HG02798 (cell line): Measurements from ENCODE around the gene EDARADD.
"Not testable (repeated sequence)": the region's sequence is repeated elsewhere in the genome, so short reads cannot be mapped to it uniquely, and the experiment has no call there.

Experiments
- ATAC-seq: cut with Tn5 transposase; IDR thresholded peaks from one replicate; pipeline ENCODE4 v1.9.1; 2021; ENCODE audit warnings: mild to moderate bottlenecking; ENCODE audit not compliant: unreplicated experiment, poor library complexity

EDARADD gene

GRCh38 chr1:236480758-236481436 is 86.8 kb downstream of the EDARADD start:
- ATAC-seq = no peak

GRCh38 chr1:236484310-236484971 is 90.4 kb downstream of the EDARADD start:
- no peak for ATAC-seq

GRCh38 chr1:236486356-236487002 is 92.4 kb downstream of the EDARADD start:
- no peak for ATAC-seq

- ATAC-seq = not testable (repeated sequence)
Observed at GRCh38 chr1:236489161-236489560, 95.1 kb downstream of the EDARADD start.

- peak; percentile 56 for ATAC-seq
Observed at GRCh38 chr1:236489710-236490377, 95.8 kb downstream of the EDARADD start.

- ATAC-seq = no peak
Observed at GRCh38 chr1:236491469-236492136, 97.5 kb downstream of the EDARADD start.

- ATAC-seq = no peak
Observed at GRCh38 chr1:236492378-236492777, 98.3 kb downstream of the EDARADD start.

- ATAC-seq = no peak
Observed at GRCh38 chr1:236494082-236494481, 100.0 kb downstream of the EDARADD start.

GRCh38 chr1:236494586-236495466 is 100.7 kb downstream of the EDARADD start:
- ATAC-seq = no peak

GRCh38 chr1:236495467-236496112 is 101.5 kb downstream of the EDARADD start:
- ATAC-seq = no peak

GRCh38 chr1:236497908-236498307 is 103.8 kb downstream of the EDARADD start:
- no peak for ATAC-seq

- no peak for ATAC-seq
Observed at GRCh38 chr1:236501093-236501492, 107.0 kb downstream of the EDARADD start.

GRCh38 chr1:236502579-236502971 is 108.5 kb downstream of the EDARADD start:
- ATAC-seq = no peak

- ATAC-seq = no peak
Observed at GRCh38 chr1:236502972-236503639, 109.0 kb downstream of the EDARADD start.

- ATAC-seq = not testable (repeated sequence)
Observed at GRCh38 chr1:236504338-236504737, 110.3 kb downstream of the EDARADD start.

- ATAC-seq = no peak
Observed at GRCh38 chr1:236507022-236507700, 113.1 kb downstream of the EDARADD start.

- no peak for ATAC-seq
Observed at GRCh38 chr1:236508593-236509027, 114.5 kb downstream of the EDARADD start.

GRCh38 chr1:236509203-236509602 is 115.1 kb downstream of the EDARADD start:
- no peak for ATAC-seq
